NOMO-1 treated with dmso at 0.1 percent for 144 hours (cell line): ENCODE results near the gene UAP1.

Source experiments
- DNase-seq: peaks from one replicate; lab custom pipeline; 2025; ENCODE audit not compliant: unreplicated experiment; lab: John Stamatoyannopoulos, UW

Gene UAP1

DNA sequence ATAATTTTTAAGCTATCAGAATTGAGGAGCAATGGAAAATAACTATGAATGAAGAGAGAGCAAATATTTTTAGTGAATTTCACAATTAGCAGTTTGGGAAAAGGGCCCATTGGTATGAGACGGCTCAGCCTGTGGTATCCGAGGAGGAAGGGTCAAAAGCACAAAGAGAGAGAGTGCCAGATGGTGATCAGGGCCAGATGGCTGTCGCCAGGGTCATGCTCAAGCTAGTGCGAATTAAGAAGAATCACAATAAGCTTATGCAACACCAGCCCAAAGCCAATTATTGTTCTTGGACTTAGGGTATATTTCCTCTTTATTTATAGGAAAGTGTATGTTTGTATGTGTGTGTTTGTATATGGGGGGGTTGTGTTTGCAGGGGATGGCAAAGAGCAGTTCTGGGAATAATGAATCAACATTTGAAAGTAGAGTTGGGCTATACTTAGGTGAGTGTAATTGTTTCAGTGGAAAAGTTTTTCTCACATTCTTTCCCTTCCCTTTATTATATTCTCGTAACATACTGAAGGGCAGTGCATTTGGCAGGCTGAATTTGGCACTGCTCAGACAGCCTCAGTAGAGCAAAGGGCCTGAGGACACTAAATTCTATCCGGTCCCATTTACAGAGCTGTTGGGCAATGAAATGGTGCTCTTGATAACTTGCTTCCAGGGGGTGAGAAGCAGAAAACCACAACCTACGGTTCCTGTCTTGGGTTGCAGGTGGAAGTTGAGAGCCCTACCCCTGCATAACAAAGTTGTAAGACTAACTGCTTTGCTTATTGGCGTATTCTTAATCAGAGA is 51.3 kb downstream of the UAP1 start:
- DNase-seq = no peak

- DNase-seq = no peak
Observed at GRCh38 chr1:162616848-162617247, 55.3 kb downstream of the UAP1 start.

DNA sequence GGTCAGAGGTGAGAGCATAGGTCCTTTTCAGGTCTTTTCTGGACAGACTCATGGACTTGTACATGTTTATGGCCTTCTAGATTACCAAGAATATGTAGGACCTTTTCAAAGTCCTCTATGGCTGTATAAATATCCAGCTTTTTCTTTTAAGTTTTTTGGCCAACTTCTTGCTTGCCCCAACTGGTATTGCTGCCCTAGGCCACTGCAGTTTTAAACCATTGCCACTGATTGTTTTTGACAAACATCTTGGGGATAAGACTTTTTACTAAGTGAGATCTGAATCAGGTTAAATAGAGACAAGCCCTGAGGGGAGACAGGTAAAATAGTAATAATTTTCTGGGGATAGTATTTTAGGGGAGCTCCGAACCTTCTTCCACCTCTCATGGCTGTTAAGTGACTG is 56.0 kb downstream of the UAP1 start:
- no peak for DNase-seq

- no peak for DNase-seq
Observed at GRCh38 chr1:162619076-162619475, 57.6 kb downstream of the UAP1 start.

DNA sequence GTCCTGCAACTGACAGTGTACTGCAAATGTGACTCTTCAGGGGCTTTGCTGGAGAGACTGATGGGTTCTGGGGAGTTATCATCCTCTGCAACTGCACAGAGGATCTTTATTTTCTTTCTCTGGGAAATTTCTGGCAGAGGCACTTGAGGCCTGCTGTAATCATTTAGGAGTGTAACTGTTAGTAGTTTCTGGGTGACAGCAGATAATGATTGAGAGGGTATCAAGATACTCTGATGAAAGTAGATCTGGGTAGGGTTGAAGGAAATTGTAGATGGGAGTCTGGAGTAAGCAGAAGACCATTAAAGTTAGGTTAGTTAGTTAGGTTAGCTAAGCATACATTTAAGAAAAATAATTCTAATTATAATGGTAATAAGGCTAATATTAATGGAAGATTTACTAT is 59.7 kb downstream of the UAP1 start:
- no peak for DNase-seq

GRCh38 chr1:162625679-162626078 is 64.2 kb downstream of the UAP1 start:
- DNase-seq = no peak

DNA sequence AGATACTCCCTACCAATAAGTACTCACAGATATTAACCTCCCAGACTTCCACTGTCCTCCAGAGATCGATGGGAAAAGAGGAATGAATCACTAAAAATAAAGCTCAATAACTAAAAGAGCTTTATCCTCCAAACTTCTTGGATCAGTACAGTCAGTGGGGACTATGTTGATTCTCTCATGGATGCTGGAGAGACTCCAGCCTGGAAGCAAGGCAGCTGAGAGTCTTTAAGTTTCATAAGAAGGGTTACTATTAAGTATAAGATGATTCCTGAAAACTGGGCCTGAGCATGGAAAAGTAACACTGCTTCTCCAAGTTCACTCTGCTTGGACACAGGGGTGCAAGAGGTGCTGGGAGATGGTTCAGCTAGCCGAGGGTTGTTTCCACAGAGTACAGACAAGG is 64.6 kb downstream of the UAP1 start:
- DNase-seq = no peak

DNA sequence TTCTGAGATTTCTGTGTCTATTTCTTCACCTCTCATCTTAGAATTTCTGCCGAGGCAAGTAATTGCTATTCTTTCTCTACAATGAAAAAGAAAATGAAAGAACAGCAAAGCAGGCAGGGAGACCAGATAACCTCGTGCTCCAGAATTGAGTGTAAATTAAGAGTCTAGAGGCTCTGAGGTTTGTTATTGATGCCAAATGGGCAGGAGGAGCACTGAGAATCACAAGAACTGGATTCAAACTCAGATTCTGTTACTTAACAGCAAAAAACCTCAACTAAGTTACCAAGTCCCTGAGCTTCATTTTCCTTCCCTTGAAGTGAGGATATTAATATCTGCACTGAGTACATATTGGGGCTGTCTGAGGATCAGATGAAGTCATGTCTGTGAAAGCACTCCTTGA is 65.2 kb downstream of the UAP1 start:
- no peak for DNase-seq

- no peak for DNase-seq
Observed at GRCh38 chr1:162627662-162628296, 66.3 kb downstream of the UAP1 start.

- no peak for DNase-seq
Observed at GRCh38 chr1:162629077-162629627, 67.6 kb downstream of the UAP1 start.

DNA sequence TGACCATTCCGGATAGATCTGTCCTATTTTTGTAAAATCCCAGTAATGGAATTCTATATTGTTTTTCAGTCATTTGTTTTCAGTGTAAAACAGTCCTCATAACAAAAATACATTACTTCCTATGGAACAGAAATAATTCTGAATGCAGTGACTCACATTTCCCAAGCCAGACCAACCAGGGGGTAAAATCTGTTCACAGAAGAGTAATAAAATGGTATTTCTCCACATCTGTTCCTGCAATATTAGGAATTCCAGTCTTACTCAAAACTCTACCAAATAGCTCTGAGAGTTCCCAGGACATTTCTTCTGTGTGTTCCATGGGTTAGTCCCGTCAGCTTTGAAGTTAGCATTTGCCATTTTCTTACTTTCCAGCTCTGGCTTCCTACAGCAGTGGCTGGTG is 68.1 kb downstream of the UAP1 start:
- DNase-seq = no peak

DNA sequence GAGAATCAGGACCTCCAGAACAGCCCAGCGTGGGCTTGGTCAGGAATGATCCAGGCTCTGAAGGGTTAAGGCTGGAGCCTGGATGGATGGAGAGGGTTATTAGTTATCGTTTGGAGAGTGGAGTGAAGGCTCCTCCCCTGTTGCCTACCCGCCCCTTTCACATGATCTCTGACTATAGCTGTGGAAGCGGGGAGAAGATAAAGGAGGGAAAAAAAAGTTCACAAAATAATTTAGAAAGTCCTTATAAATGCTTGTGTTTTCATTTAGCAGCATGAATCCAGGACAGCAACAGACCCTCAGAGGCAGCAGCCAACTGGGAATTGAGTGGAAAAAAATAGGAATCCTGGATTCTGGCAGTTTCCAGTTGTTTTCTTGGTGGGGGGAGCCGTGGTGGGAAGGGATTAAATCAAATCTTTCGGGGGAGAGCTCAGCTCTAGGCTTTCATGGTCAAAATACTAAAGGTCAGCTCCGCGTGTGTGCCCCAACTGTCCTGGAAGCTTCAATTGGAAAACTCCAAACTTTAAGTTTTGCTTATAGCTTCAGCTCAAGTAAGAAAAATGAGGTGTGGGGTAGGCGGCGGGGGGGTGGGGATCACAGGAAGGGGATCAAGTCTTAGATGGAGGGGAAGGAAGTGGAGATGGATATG is 70.1 kb downstream of the UAP1 start:
- DNase-seq = no peak

DNA sequence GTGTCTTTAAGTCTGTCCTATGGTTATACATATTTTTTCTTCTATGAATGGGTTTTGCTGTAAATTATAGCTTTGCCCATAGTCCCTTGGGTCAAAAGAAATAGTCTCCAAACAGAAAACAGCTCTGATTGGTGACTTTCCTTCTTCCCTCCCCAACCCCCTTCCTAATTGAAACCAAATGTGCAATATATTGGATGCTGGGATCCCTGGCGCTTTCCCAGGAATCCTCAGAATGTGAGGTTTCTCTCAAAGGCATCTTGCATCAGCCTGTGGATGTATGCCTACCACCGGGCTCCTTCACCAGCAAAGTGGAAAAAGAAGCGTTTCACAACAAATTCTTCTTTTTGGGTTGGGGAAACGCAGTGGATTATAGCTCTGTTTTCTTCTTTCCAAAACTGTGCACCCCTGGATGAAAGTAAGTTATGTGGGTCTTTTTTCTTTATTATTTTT is 70.7 kb downstream of the UAP1 start, which contains the start of gene DDR2:
Gene DDR2 (plus strand): TSS at position 248 of the 450 bp plus-strand sequence. CDS start 86,600 bp downstream, outside the sequence.
- DNase-seq = no peak

GRCh38 chr1:162632698-162633080 is 71.2 kb downstream of the UAP1 start:
- no peak for DNase-seq

GRCh38 chr1:162633081-162633762 is 71.7 kb downstream of the UAP1 start:
- no peak for DNase-seq

GRCh38 chr1:162635418-162635817 is 73.9 kb downstream of the UAP1 start:
- DNase-seq = no peak

- DNase-seq = no peak
Observed at GRCh38 chr1:162639718-162640117, 78.2 kb downstream of the UAP1 start.

DNA sequence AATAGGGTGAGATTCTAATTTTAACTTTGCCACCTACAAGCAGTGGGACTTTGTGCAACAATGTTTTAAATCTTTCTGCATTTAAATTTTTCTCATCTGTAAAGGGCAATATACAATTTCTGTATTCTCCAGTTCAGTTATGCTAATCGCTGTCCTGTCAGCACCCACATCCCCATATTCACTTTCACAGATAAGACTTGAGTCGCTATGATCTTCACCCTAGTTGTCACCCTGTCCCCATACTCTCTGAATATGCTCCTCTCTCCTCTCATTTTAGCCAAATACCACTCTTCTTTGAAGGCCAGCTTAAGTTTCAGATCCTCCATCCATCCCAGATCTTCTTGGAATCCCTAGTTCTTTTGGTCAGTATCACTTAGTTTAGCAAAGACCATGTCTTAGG is 79.6 kb downstream of the UAP1 start:
- DNase-seq = no peak

- no peak for DNase-seq
Observed at GRCh38 chr1:162644986-162645314, 83.4 kb downstream of the UAP1 start.

DNA sequence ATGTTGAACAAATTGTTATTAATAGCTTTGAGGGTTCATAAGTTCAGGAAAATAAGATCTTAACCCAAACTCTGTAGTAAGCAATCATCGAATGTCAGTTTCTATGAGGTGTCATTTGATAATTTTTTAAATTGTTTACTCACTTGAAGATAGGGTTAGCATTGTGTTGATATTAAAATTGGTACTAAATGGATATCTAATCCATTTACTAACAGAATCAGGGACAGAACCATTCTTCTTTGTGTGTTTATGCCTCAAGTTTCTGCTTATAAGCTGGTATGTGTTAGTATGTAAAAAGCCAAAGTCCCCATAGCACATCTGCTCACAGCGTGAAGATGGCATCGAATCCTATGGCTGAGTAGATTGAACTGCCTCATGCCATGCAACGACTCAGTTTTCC is 84.1 kb downstream of the UAP1 start:
- DNase-seq = no peak

GRCh38 chr1:162649583-162649982 is 88.1 kb downstream of the UAP1 start:
- DNase-seq = no peak
